NCI-H1417 treated with DMSO at 0.1 percent for 48 hours (cell line): ENCODE data around the gene CEBPB.

Experiments used
- DNase-seq: peaks from one replicate; lab custom pipeline; 2025; lab: John Stamatoyannopoulos, UW

Gene CEBPB

GRCh38 chr20:50229156-50229607 lies 38.6 kb downstream of the CEBPB start:
- DNase-seq = no peak

GRCh38 chr20:50230184-50230583 lies 39.6 kb downstream of the CEBPB start:
- no peak for DNase-seq

GRCh38 chr20:50230871-50231560 lies 40.4 kb downstream of the CEBPB start:
- DNase-seq = no peak

- DNase-seq = no peak
Observed at GRCh38 chr20:50231854-50232253, 41.2 kb downstream of the CEBPB start.

GRCh38 chr20:50232651-50233324 lies 42.2 kb downstream of the CEBPB start:
- DNase-seq = no peak

GRCh38 chr20:50233325-50234212 lies 42.9 kb downstream of the CEBPB start:
- no peak for DNase-seq

GRCh38 chr20:50234288-50234687 lies 43.7 kb downstream of the CEBPB start:
- DNase-seq = no peak

GRCh38 chr20:50237349-50237748 lies 46.7 kb downstream of the CEBPB start:
- DNase-seq = no peak

- DNase-seq = no peak
Observed at GRCh38 chr20:50238081-50238800, 47.6 kb downstream of the CEBPB start.

GRCh38 chr20:50240092-50240491 lies 49.5 kb downstream of the CEBPB start:
- no peak for DNase-seq

- no peak for DNase-seq
Observed at GRCh38 chr20:50242178-50242514, 51.5 kb downstream of the CEBPB start.
